Measurements from ENCODE around the gene KRT9. TPM values are rescaled to one million over a fixed set of nuclear protein-coding genes. Genes with fewer than 3 reads are reported as not detected.
"Not testable (repeated sequence)": the region's sequence is repeated elsewhere in the genome, so short reads cannot be mapped to it uniquely, and the experiment has no call there.

The KRT9 gene, protein sequence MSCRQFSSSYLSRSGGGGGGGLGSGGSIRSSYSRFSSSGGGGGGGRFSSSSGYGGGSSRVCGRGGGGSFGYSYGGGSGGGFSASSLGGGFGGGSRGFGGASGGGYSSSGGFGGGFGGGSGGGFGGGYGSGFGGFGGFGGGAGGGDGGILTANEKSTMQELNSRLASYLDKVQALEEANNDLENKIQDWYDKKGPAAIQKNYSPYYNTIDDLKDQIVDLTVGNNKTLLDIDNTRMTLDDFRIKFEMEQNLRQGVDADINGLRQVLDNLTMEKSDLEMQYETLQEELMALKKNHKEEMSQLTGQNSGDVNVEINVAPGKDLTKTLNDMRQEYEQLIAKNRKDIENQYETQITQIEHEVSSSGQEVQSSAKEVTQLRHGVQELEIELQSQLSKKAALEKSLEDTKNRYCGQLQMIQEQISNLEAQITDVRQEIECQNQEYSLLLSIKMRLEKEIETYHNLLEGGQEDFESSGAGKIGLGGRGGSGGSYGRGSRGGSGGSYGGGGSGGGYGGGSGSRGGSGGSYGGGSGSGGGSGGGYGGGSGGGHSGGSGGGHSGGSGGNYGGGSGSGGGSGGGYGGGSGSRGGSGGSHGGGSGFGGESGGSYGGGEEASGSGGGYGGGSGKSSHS
- total RNA-seq (2014; rRNA removed; shearing (Covaris generic)), result not detected in 2 replicates

DNA sequence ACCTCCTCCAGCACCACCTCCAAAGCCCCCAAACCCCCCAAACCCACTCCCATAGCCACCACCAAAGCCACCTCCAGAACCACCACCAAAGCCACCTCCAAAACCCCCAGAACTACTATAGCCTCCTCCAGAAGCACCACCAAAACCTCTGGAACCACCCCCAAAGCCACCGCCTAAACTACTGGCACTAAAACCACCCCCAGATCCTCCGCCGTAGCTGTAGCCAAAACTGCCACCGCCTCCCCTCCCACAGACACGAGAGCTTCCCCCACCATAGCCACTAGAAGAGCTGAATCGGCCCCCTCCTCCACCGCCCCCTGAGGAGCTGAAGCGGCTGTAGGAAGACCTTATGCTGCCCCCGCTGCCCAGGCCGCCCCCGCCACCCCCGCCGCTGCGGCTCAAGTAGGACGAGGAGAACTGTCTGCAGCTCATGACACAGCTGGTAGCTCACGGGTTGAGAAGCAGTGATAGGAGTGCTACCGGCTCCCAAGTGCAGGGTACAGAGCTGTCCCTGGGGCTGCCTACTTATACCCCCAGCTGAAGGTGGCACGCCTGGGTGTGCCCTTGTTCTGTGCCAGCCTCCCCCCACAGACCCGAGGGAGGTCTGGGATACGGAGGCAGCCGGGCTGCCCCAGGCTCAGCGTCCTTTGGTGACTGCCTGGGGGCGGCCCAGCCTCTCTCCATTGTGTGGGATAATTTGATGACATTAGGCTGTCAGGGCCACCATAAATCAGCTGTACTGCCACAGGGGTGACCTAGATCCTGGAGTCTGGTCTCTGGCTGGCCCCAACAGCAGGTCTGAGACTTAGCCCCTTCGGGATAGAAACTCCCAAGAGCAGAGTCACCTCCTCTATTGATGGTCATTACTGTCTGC, at the start of gene KRT9:
Gene KRT9 (minus strand): TSS at position 499 of the 874 bp plus-strand sequence. CDS start 67 bp downstream, at position 432.
- DNase-seq (ENCODE audit: low read depth), result no peak

- not testable (repeated sequence) for DNase-seq (ENCODE audit: low read depth)
Observed at GRCh38 chr17:41621435-41621817, 49.6 kb upstream of the KRT9 start.

- DNase-seq (ENCODE audit: low read depth), result no peak
Observed at GRCh38 chr17:41620583-41621434, 49.0 kb upstream of the KRT9 start.

GRCh38 chr17:41619927-41620582, 48.2 kb upstream of the KRT9 start:
- not testable (repeated sequence) for DNase-seq (ENCODE audit: low read depth)

DNA sequence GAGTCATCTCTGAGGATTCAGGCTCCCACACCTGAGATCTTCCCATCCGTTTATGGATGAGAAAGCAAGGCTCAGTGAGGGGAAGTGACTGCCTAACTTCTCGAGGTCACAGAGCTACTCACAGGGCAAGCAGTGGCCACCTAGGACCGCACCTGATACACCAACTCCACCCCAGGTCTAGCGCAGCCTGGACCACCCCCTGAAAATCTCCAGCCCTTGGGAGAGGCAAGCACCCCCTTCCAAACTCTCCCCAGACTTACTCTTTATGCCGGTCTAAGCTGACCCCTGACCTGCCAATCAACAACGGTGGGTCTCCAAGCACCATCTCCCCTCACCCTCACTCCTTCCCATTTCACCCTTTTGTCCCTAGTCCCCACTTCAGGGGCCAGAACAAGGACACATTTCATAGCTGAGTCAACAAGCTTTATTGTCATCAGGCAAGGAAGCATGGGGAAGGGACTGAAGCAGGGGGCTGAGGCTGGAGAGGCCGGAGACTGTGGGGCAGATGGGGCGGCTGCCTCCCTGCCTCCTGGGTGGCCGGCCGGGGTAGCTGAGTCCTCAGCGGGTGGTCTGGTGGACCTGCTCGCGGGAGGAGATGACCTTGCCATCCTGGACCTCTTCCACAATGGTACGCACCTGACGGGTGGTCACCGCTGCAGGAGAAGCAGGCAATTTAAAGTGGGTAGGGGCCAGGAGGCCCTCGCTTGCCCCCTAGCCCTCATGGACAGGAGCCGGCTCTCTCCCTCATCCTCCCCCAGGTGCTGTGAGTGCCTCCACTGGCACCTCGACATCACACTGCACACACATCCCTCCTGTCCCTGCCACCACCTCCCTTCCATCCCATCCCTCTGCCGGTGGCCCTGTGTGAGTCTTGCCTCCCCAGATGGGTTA, 47.4 kb upstream of the KRT9 start:
- DNase-seq (ENCODE audit: low read depth), result no peak

DNA sequence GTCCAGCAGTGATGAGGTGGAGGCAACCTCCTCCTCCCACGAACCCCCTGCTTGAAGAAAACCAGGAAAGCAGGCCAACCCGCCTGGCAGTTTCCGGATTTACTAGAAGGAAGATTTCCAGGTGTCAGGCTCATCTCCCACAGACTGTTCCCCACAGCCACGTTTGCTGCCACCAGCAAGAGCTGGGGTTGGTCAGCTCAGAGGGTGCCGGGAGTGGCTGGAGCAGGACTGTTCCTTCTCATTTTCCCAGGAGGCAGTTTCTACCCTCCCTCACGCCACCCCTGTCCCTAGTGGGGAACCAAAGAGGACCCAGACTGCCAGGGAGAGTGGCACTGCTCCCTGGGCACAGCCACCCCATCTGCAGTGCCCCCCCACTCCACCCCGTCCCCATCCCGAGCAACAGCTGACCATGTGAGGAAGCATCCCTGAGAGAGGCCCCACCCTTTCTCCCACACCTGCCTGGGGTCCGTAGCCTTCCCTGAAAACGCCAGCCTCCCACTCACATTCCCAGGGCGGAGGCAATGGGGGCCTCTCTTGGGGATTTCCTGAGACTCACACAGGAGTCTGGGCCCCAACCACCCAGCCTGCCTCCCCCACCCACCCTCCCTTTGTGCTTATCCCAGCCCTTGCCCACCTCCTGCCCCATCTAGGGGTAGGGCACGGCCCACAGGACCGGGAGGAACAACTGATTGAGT, 46.6 kb upstream of the KRT9 start:
- DNase-seq (ENCODE audit: low read depth), result no peak

DNA sequence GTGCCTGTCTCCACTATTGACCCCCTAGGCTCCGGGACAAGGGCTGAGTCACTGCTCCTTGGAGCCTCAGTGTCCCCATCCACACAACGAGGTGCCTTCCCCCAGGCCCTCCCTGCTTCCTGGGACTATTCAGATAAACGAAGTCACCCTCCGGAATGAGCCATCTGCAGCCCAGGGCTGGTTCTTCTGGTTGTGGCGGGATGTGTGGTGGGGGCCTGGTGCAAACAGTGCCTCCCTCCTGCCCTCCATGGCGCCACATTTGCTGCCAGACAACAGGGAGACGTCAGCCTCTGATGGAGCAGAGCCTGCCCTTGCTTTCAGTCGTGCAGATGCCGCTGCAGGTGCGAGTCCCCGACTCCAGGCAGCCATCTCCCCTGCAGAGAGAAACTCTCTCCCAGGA, 45.8 kb upstream of the KRT9 start:
- DNase-seq (ENCODE audit: low read depth), result no peak

- DNase-seq (ENCODE audit: low read depth), result no peak
Observed at GRCh38 chr17:41617136-41617535, 45.3 kb upstream of the KRT9 start.

DNA sequence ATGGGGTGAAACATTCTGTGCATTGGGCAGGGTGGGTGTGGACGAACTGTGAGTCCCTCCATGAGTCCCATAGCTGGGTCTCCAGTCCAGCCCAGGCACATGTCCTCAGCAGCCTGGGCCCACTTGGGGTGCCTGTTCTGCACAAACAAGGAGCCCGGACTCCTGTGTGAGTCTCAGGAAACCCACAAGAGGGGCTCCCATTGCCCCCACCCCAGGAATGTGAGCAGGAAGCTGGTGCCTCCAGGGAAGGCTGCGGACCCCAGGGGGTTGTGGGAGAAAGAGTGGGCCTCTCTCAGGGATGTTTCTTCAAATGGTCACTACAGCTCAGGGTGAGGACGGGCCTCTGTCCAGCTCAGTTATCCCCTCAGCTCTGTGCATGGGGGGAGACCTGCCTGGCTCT, 44.6 kb upstream of the KRT9 start:
- DNase-seq (ENCODE audit: low read depth), result not testable (repeated sequence)

DNA sequence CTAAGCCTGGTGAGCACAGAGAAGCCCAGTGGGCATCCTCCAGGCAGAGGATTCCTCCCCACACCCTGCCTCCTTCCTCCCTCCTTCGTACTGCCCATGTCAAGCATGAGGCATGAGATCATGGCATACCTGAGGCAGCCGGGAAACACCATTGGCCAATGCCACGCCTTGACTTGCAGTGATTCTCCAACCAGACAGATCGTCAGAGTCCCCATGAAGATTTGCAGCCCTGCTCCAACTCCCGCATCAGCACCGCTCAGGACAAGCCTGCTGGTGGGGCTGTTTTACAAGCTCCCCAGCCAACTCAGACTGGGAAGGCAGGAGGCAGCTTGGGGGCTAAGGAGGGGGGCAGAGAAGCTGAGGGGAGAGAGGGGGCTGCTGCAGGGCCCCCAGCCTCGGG, 43.6 kb upstream of the KRT9 start:
- DNase-seq (ENCODE audit: low read depth), result peak; percentile 42

DNA sequence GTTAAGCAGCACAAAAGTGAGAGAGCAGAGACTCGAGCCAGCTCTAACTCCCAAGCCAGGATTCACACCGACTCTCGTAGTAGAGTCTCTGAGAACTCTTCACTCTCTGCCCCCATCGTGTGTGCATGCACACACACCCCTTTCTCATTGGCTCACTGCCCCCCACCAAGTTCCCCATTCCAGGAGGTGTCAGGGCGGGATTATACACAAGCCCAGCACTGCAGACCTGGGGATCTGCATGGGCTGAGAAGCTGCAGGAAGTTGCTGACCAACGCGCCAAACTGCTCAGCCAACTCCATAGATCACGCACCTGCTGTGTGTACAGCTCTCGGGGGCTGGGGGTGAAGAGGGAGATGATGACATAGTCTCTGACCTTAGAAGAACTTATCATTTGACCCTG, 42.9 kb upstream of the KRT9 start:
- DNase-seq (ENCODE audit: low read depth), result not testable (repeated sequence)

- no peak for DNase-seq (ENCODE audit: low read depth)
Observed at GRCh38 chr17:41614098-41614497, 42.2 kb upstream of the KRT9 start.

- no peak for DNase-seq (ENCODE audit: low read depth)
Observed at GRCh38 chr17:41613277-41614082, 41.6 kb upstream of the KRT9 start.

DNA sequence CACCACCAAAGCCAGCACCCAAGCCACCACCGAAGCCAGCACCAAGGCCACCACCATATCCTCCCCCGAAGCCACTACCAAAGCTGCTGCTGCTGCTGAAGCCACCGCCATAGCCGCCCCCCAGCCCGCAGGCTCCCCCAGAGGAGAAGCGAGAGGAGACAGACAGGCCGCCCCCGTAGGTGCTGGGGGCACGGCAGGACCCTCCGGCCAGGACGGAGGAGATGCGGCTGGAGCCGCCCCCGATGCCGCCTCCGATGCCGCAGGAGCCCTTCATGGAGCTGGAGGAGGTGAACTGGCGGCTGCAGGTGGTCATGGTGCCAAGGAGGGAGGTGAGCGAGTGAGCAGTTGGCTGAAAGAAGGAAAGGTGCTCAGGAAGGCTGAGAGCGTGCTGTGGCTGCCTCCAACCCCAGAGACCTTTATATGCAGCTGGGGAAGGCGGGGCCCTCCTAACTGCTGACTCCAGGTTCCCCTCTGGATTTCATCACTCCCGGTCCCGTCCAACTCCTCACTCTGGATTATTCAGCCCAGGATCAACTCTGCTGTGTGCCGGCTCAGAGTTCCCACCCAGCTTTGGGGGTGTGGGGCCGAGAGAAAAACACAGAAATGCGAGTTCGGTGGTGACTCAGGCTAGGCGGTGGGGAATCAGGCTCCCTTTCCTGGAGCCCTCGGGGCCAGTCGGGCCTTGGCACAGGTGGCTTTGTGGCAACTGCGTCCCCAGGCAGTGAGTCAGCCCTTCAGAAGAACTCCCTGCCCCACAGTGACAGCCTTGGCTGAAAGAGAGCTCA, 40.7 kb upstream of the KRT9 start, which contains the start of gene KRT16:
Gene KRT16 (minus strand): TSS at position 392 of the 785 bp plus-strand sequence. CDS start 79 bp downstream, at position 313.
- DNase-seq (ENCODE audit: low read depth), result peak; percentile 92

- DNase-seq (ENCODE audit: low read depth), result no peak
Observed at GRCh38 chr17:41610965-41611640, 39.2 kb upstream of the KRT9 start.

DNA sequence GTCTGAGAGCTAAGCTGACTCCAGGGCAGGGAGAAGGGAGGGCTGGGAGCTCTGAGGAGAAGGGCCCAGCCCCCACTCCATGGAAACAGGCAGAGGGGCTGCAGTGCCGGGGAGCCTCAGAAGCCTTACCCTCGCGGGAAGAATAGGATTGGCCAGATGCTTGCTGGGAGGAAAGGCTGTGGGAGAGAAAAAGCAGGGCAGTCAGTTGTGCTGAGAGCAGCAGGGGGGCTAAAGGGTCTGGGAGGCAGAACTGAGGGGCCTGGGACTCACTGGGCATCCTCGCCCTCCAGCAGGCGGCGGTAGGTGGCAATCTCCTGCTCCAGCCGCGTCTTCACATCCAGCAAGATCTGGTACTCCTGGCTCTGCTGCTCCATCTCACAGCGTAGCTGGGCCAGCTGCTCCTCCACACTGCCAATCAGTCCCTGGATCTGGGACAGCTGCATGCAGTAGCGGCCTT, 38.2 kb upstream of the KRT9 start:
- not testable (repeated sequence) for DNase-seq (ENCODE audit: low read depth)

DNA sequence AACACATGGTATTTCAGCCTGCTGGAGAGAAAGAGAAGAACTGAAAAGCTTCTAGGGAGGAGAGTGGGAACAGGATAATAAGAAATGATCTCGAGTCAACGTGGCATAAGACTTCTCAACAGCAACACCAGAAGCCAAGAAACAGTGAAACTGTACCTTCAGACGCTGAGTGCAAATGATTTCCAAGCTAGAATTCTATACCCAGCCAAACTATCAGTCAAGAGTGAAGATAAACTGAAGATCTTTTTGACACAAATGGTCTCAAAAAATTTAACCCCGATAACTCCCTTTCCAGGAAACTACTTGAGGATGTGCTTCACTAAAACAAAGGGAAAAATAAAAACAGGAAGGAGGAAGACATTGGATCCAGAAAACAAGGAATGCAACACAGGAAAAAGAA, 35.1 kb upstream of the KRT9 start:
- not testable (repeated sequence) for DNase-seq (ENCODE audit: low read depth)
